SU-DHL-6 (cell line): Measurements from ENCODE around the gene TXLNG.

ENCODE experiments used
- H2AFZ ChIP-seq: fragments of 200-600 bp; sonication (generic); 2 replicates; pipeline ENCODE4 v1.6.1; 2014; ENCODE audit warnings: low read depth, mild to moderate bottlenecking, moderate library complexity, mixed read lengths, antibody characterized with exemption, low read length; ENCODE audit not compliant: severe bottlenecking
- H3F3A ChIP-seq: fragments of 200-600 bp; shearing (Covaris generic); 2 replicates; pipeline ENCODE4 v1.6.0; 2016; ENCODE audit warnings: antibody characterized with exemption, mild to moderate bottlenecking; ENCODE audit not compliant: insufficient read depth
- H3K27ac ChIP-seq: fragments of 200-600 bp; sonication (generic); 2 replicates; pipeline ENCODE4 v1.5.1; 2016; ENCODE audit warnings: low read depth, mild to moderate bottlenecking, low read length, moderate library complexity, mixed read lengths
- H3K27me3 ChIP-seq: fragments of 200-600 bp; sonication (generic), shearing (Covaris generic); 2 replicates; pipeline ENCODE4 v1.6.0; 2014; ENCODE audit warnings: mild to moderate bottlenecking, low read length
- H3K36me3 ChIP-seq: fragments of 200-600 bp; sonication (generic); 2 replicates; pipeline ENCODE4 v1.6.1; 2014; ENCODE audit warnings: mild to moderate bottlenecking, low read length, mixed read lengths
- H3K4me2 ChIP-seq: fragments of 300-600, 200-600 bp; shearing (Covaris generic), sonication (generic); 2 replicates; pipeline ENCODE4 v1.6.0; 2014; ENCODE audit warnings: low read length, low read depth, mild to moderate bottlenecking; ENCODE audit not compliant: poor library complexity, severe bottlenecking
- H3K4me3 ChIP-seq: fragments of 200-600 bp; sonication (generic); 2 replicates; pipeline ENCODE4 v1.5.1; 2014; ENCODE audit warnings: antibody characterized with exemption, low read length, mild to moderate bottlenecking, mixed read lengths; ENCODE audit not compliant: insufficient read depth, poor library complexity, severe bottlenecking
- H3K79me2 ChIP-seq: fragments of 200-600 bp; sonication (generic); 2 replicates; pipeline ENCODE4 v1.6.1; 2014; ENCODE audit warnings: mild to moderate bottlenecking, low read length, moderate library complexity; ENCODE audit not compliant: insufficient read depth
- H3K9ac ChIP-seq: fragments of 200-600 bp; sonication (generic); 2 replicates; pipeline ENCODE4 v1.7.0; 2014; ENCODE audit warnings: mild to moderate bottlenecking, low read length
- H3K9me2 ChIP-seq: fragments of 200-600 bp; sonication (generic); replicated peaks from 2 replicates; pipeline ENCODE4 v1.6.1; 2014; ENCODE audit warnings: low read length; ENCODE audit not compliant: insufficient read depth
- H3K9me3 ChIP-seq: fragments of 200-600 bp; sonication (generic); 2 replicates; pipeline ENCODE4 v1.6.1; 2014; ENCODE audit warnings: low read length, mixed read lengths; ENCODE audit not compliant: insufficient read depth
- H4K20me1 ChIP-seq: fragments of 200-600 bp; sonication (generic); 2 replicates; pipeline ENCODE4 v1.6.1; 2014; ENCODE audit warnings: low read depth, mild to moderate bottlenecking, antibody characterized with exemption, low read length, moderate library complexity, mixed read lengths
- EZH2phosphoT487 ChIP-seq: fragments of 200-600 bp; sonication (generic), shearing (Covaris generic); conservative IDR thresholded peaks from 2 replicates; pipeline ENCODE4 v1.6.1; 2018; ENCODE audit warnings: mild to moderate bottlenecking, antibody characterized with exemption, low read length, moderate library complexity, mixed read lengths
- TF ChIP-seq, protein P1 (sequence below): fragments of 200-600 bp; sonication (generic); IDR thresholded peaks from one replicate; pipeline ENCODE4 v1.5.1; 2017; ENCODE audit warnings: antibody characterized with exemption, mild to moderate bottlenecking, low read length, moderate library complexity; ENCODE audit not compliant: insufficient read depth, poor library complexity, severe bottlenecking

TXLNG gene

DNA sequence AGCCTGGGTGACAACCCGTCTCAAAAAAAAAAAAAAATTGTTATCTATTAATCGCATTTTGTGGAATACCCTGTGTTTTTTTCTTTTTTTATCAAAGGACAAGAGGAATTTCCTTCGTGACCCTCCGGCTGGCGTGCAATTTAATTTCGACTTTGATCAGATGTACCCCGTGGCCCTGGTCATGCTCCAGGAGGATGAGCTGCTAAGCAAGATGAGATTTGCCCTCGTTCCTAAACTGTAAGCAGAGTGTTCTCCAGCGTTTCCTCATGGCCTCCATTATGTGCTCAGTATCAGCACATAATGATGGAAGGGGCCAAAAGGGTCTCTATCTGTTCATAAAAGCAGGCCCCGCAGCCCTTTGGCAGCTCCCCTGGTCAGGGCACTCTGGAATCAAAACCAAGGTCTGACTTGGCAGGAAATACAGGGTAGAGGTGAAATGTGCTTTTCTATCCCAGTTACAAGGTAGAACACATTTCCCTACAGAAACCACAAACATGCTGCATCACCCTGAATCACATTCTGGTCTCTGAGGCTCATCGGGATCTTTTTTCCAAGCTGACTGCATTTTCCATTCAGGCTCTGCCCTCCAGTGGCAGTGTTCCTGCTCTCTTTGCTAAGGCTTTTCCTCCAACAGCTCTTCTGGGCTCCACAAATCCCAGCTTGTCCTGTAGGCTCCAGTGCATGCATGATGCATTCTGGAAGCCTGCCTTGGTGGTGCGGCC, 42.5 kb upstream of the TXLNG start:
- Histone ChIP-seq H3K36me3 (no peaks in the 10 kb centered on the region), H4K20me1 (no peaks in the 10 kb centered on the region), H3K9me2 (no peaks in the 10 kb centered on the region), H3K79me2 (no peaks in the 10 kb centered on the region), H3K9me3 (no peaks in the 10 kb centered on the region), H3K9ac (no peak overlapping the region), H3F3A (no peaks in the 10 kb centered on the region), H3K27me3 (no peaks in the 10 kb centered on the region), H2AFZ (no peak overlapping the region), H3K27ac (no peak overlapping the region), H3K4me2 (no peak overlapping the region), H3K4me3 (no peak overlapping the region)
- TF ChIP-seq, protein P1, sequence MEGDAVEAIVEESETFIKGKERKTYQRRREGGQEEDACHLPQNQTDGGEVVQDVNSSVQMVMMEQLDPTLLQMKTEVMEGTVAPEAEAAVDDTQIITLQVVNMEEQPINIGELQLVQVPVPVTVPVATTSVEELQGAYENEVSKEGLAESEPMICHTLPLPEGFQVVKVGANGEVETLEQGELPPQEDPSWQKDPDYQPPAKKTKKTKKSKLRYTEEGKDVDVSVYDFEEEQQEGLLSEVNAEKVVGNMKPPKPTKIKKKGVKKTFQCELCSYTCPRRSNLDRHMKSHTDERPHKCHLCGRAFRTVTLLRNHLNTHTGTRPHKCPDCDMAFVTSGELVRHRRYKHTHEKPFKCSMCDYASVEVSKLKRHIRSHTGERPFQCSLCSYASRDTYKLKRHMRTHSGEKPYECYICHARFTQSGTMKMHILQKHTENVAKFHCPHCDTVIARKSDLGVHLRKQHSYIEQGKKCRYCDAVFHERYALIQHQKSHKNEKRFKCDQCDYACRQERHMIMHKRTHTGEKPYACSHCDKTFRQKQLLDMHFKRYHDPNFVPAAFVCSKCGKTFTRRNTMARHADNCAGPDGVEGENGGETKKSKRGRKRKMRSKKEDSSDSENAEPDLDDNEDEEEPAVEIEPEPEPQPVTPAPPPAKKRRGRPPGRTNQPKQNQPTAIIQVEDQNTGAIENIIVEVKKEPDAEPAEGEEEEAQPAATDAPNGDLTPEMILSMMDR: no peak
- no peak for TF ChIP-seq EZH2phosphoT487

GRCh38 chrX:16745102-16745501, 41.2 kb upstream of the TXLNG start:
- H3K36me3 ChIP-seq: no peaks in the 10 kb centered on the region
- no peak overlapping the region for H3K4me2 ChIP-seq
- H3K9ac ChIP-seq: no peak overlapping the region
- H3F3A ChIP-seq: no peaks in the 10 kb centered on the region
- no peak for TF ChIP-seq EZH2phosphoT487
- TF ChIP-seq, protein P1: no peak
- H3K4me3 ChIP-seq: no peak overlapping the region
- no peaks in the 10 kb centered on the region for H3K79me2 ChIP-seq
- H3K27ac ChIP-seq: no peak overlapping the region
- no peaks in the 10 kb centered on the region for H4K20me1 ChIP-seq
- no peaks in the 10 kb centered on the region for H3K9me2 ChIP-seq
- H3K27me3 ChIP-seq: no peaks in the 10 kb centered on the region
- no peak overlapping the region for H2AFZ ChIP-seq
- H3K9me3 ChIP-seq: no peaks in the 10 kb centered on the region

DNA sequence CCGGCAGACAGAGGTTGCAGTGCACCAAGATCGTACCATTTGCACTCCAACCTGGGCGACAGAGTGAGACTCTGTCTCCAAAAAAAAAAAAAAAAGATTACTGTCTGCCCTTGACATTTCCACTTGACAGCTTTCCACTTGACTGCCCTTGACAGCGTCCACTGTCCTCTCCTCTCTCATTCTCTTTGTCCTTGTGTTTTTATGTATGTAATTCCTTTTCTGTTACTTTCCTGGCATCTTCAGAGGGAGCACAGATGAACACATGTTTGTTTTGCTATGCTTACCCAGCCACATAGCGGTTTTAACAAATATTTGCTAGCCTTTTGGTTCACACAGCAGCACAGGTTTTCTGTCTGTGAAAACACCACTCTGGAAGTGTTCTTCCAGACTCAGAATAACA, 40.6 kb upstream of the TXLNG start:
- Histone ChIP-seq H3K9me3 (no peaks in the 10 kb centered on the region), H3K4me3 (no peak overlapping the region), H3K27me3 (no peaks in the 10 kb centered on the region), H3K79me2 (no peaks in the 10 kb centered on the region), H4K20me1 (no peaks in the 10 kb centered on the region), H3K9ac (no peak overlapping the region), H3K27ac (no peak overlapping the region), H3K36me3 (no peaks in the 10 kb centered on the region), H3K4me2 (no peak overlapping the region), H2AFZ (no peak overlapping the region), H3F3A (no peaks in the 10 kb centered on the region), H3K9me2 (no peaks in the 10 kb centered on the region)
- TF ChIP-seq, protein P1: no peak
- TF ChIP-seq EZH2phosphoT487: no peak
